K562 (cell line): ENCODE results near the gene GNAQ. TPM values are rescaled to one million over a fixed set of nuclear protein-coding genes. Genes with fewer than 3 reads are reported as not detected.

ENCODE experiments used
- ATAC-seq: fragments of 200-7000 bp; cut with Tn5 transposase; 3 replicates; pipeline ENCODE4 v1.9.1; 2020; ENCODE audit warnings: moderate library complexity
- BruUV-seq: library from RNA; stranded (reverse); fragments of 400-500 nt; replicated peaks from 2 replicates; lab custom pipeline; 2021; lab: Mats Ljungman, UMichigan
- CTCF ChIA-PET: fragments of 300-600 bp; formaldehyde crosslinking; extraction: SDS; loops from one replicate; lab custom pipeline; 2021; ENCODE audit warnings: low intra/inter-chr PET ratio; lab: Yijun Ruan, JAX
- POLR2A ChIA-PET: fragments of 300-600, 350-650 bp; sonication (Branson Sonifier 250); formaldehyde crosslinking; extraction: SDS; loops from one replicate; lab custom pipeline; 2021; ENCODE audit warnings: antibody characterized with exemption, inconsistent platforms; lab: Yijun Ruan, JAX
- DNase-seq, 4 experiments: peaks; one replicate each; pipeline versions ENCODE4 v3.0.0 to v3.0.0-alpha.2; 2011 to 2018; ENCODE audit warnings: low spot score in 3 of 4, mixed read lengths in 3 of 4; ENCODE audit errors: extremely low read depth in 1 of 4
- FAIRE-seq: peaks from 2 replicates; lab custom pipeline; 2011; peaks lifted over from hg19 to GRCh38; lab: Jason Lieb, UNC
- H2AFZ ChIP-seq: 2 replicates; pipeline ENCODE4 v1.6.0; 2011; ENCODE audit warnings: low read depth, low read length, control low read depth, inconsistent platforms
- H3K27ac ChIP-seq: fragments of 200-600 bp; 3 replicates; pipeline ENCODE4 v1.8.0; 2011; ENCODE audit warnings: low read depth, mild to moderate bottlenecking, control low read depth, inconsistent platforms, low read length, moderate library complexity, mixed read lengths; ENCODE audit errors: extremely low read depth
- H3K27me3 ChIP-seq, 2 experiments: fragments of 300-600 bp in 1 of 2; 2 replicates in 1 of 2; 3 replicates in 1 of 2; pipeline versions ENCODE4 v1.6.0 to v1.8.0; 2011; ENCODE audit warnings: inconsistent platforms in 2 of 2, low read length in 2 of 2, mild to moderate bottlenecking in 1 of 2, mixed read lengths in 1 of 2, moderate library complexity in 1 of 2; ENCODE audit not compliant: control insufficient read depth in 2 of 2, insufficient read depth in 2 of 2
- H3K36me3 ChIP-seq: fragments of 300-600 bp; 3 replicates; pipeline ENCODE4 v1.8.0; 2011; ENCODE audit warnings: mild to moderate bottlenecking, low read length, inconsistent platforms; ENCODE audit not compliant: control insufficient read depth, insufficient read depth
- H3K4me1 ChIP-seq, 2 experiments: fragments of 200-600 bp in 1 of 2; replicated peaks in 1 of 2; 2 replicates in 1 of 2; 3 replicates in 1 of 2; pipeline versions ENCODE4 v1.5.1 to v1.8.0; 2011; ENCODE audit warnings: inconsistent platforms in 2 of 2, low read length in 2 of 2, mild to moderate bottlenecking in 1 of 2, mixed read lengths in 1 of 2, moderate library complexity in 1 of 2; ENCODE audit not compliant: control insufficient read depth in 2 of 2, insufficient read depth in 2 of 2
- H3K4me2 ChIP-seq: 2 replicates; pipeline ENCODE4 v1.6.1; 2011; ENCODE audit warnings: low read length, control low read depth, inconsistent platforms, mixed read lengths; ENCODE audit not compliant: insufficient read depth
- H3K4me3 ChIP-seq: fragments of 200-600 bp; sonication (generic), shearing (Covaris generic); 2 replicates; pipeline ENCODE4 v1.5.1; 2016; ENCODE audit warnings: control low read depth, inconsistent platforms
- H3K79me2 ChIP-seq: fragments of 200-600 bp; 3 replicates; pipeline ENCODE4 v1.8.0; 2011; ENCODE audit warnings: low read length, inconsistent platforms; ENCODE audit not compliant: control insufficient read depth, insufficient read depth
- H3K9ac ChIP-seq, 2 experiments: 2 replicates each; pipeline versions ENCODE4 v1.6.0 to v1.6.1; 2011; ENCODE audit warnings: low read depth in 2 of 2, low read length in 2 of 2, control low read depth in 1 of 2, inconsistent platforms in 1 of 2, mild to moderate bottlenecking in 1 of 2, mixed read lengths in 1 of 2; ENCODE audit not compliant: insufficient read depth in 1 of 2
- H3K9me1 ChIP-seq: one replicate; pipeline ENCODE4 v1.6.0; 2011; ENCODE audit warnings: inconsistent platforms, mild to moderate bottlenecking, low read length, moderate library complexity; ENCODE audit not compliant: control insufficient read depth, insufficient read depth
- H3K9me3 ChIP-seq: replicated peaks from 2 replicates; pipeline ENCODE4 v1.5.1; 2011; ENCODE audit warnings: low read depth, low read length, inconsistent platforms; ENCODE audit not compliant: control insufficient read depth, insufficient read depth
- H4K20me1 ChIP-seq: replicated peaks from 2 replicates; pipeline ENCODE4 v1.6.1; 2011; ENCODE audit warnings: low read length, inconsistent platforms, mixed read lengths; ENCODE audit not compliant: control insufficient read depth, insufficient read depth
- ARID3A ChIP-seq: IDR thresholded peaks from 2 replicates; pipeline ENCODE4 v1.6.1; 2012; ENCODE audit warnings: low read depth, low read length, improper control_type of control experiment, borderline replicate concordance
- KAT2B ChIP-seq: IDR thresholded peaks from one replicate; pipeline ENCODE4 v1.6.1; 2012; ENCODE audit warnings: low read depth, mild to moderate bottlenecking, control low read depth, inconsistent platforms, low read length, moderate library complexity
- RBM39 ChIP-seq: fragments of 200-400 bp; formaldehyde crosslinking; optimal IDR thresholded peaks from 2 replicates; pipeline ENCODE3; 2018; ENCODE audit warnings: low read depth, low read length
- WGBS: fragments of 100-300 bp; shearing (Covaris generic); methylation state at CpG from one replicate; pipeline ENCODE4 v1.1.6; 2016; ENCODE audit warnings: low coverage, mixed read lengths; ENCODE audit not compliant: insufficient coverage; ENCODE audit errors: missing lambda C conversion rate; 5-methylcytosine and 5-hydroxymethylcytosine counted together
- in situ Hi-C: fragments of 300-500 bp; cut with MboI; formaldehyde crosslinking; loops from 4 replicates; pipeline ENCODE4 v1.15.0; 2018; ENCODE audit warnings: inconsistent platforms, mixed read lengths
- intact Hi-C: fragments of 100-400 bp; cut with micrococcal nuclease; formaldehyde crosslinking; loops from 2 replicates; pipeline ENCODE4 v1.14.2; 2022
- polyA plus RNA-seq, 8 experiments: library from polyadenylated mRNA; depleted of rRNA in 4 of 8; stranded (reverse) in 5 of 8; unstranded in 3 of 8; fragments of >200 nt; fragmentation: Nextera tagmentation in 2 of 8; fragmentation: Illumina TruSeq in 1 of 8; extraction: Ambion mirVana in 2 of 8; extraction: Trizol in 1 of 8; gene quantifications; 2 replicates each; pipeline versions ENCODE4 v1.2.1 to v1.2.3, GENCODE V29; 2011 to 2014; ENCODE audit warnings: inconsistent platforms in 1 of 8, missing spikeins in 1 of 8
- total RNA-seq, 7 experiments: library from RNA; depleted of rRNA in 6 of 7; stranded (reverse); fragments of >200 nt in 6 of 7; fragmentation: Illumina TruSeq in 2 of 7; extraction: Trizol in 2 of 7; gene quantifications; 2 replicates each; pipeline versions ENCODE4 v1.2.1 to v1.2.3, GENCODE V29; 2011 to 2021; ENCODE audit warnings: low replicate concordance in 1 of 7

GNAQ gene
- total and polyA plus RNA-seq, 9 of the 15 experiments (the other 6 are each of a cell fraction or from before 2014, with no cell fraction given), result 4.8 to 27.9 (median 17.5) TPM

DNA sequence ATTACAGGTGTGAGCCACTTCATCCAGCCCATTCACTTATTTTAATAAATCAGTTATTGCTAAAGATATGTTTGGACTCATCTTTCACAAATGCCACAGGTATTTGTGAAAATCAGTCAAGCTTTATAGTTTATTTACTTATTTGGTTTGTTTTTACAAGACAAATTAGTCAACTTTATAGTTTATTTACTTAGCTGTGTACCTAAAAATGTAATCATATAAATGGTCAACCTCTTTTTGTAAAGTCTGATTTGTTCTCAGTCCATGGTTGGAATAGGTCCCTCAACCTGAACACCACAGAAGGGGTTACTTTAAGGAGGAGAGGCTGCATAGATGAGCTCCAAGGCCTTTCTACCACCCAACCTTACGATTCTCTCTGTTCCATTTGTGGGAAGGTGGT lies 80.2 kb downstream of the GNAQ start:
- POLR2A ChIA-PET, result no interaction called here
- no peaks in the 10 kb centered on the region for H4K20me1 ChIP-seq
- 75% methylated on average over 1 of the region's 1 CpG for WGBS
- H3K27ac ChIP-seq, result no peak overlapping the region
- H3K79me2 ChIP-seq, result peaks cover 92% of the 10 kb centered on the region
- H2AFZ ChIP-seq, result no peak overlapping the region
- in situ Hi-C loops, result no loop called here
- peaks cover 5% of the 10 kb centered on the region; the same call in 1 of the 3 replicates for H3K36me3 ChIP-seq
- BruUV-seq, result no TSS peak
- no peaks in the 10 kb centered on the region for H3K9me3 ChIP-seq
- no peaks in the 10 kb centered on the region for H3K27me3 ChIP-seq
- H3K4me3 ChIP-seq, result no peak overlapping the region
- FAIRE-seq (no peak), DNase-seq (no peak), ATAC-seq (no peak)
- peaks cover 5 to 38% of the 10 kb centered on the region in 2 experiments; a peak in 4 of 5 replicates for H3K4me1 ChIP-seq
- no peak for TF ChIP-seq ARID3A
- no peak for TF ChIP-seq RBM39
- TF ChIP-seq KAT2B, result no peak
- CTCF ChIA-PET, result no interaction called here
- no peak overlapping the region for H3K9ac ChIP-seq
- H3K9me1 ChIP-seq, result no peaks in the 10 kb centered on the region
- no peak overlapping the region for H3K4me2 ChIP-seq
- intact Hi-C loops, result no loop called here
